CD14-positive monocyte (primary cell): Measurements from ENCODE around the gene ARFGAP1. TPM values are rescaled to one million over a fixed set of nuclear protein-coding genes. Genes with fewer than 3 reads are reported as not detected.

Experiments used
- DNase-seq, 3 donors: peaks; one replicate each; pipeline ENCODE4 v3.0.0-alpha.2; 2011 to 2022
- H2AFZ ChIP-seq: 2 replicates; pipeline ENCODE4 v1.6.0; 2012; ENCODE audit warnings: mild to moderate bottlenecking, low read depth, low read length, inconsistent platforms; ENCODE audit not compliant: insufficient read depth, poor library complexity, severe bottlenecking
- H3K27ac ChIP-seq, 2 donors: 1 replicate in 1 of 2; 2 replicates in 1 of 2; pipeline ENCODE4 v1.5.1; 2012 to 2013; ENCODE audit warnings: low read length in 2 of 2, control low read depth in 1 of 2, inconsistent platforms in 1 of 2, low read depth in 1 of 2, mild to moderate bottlenecking in 1 of 2
- H3K27me3 ChIP-seq, 2 donors: one replicate each; pipeline versions ENCODE4 v1.6.0 to v1.6.1; 2011 to 2013; ENCODE audit warnings: low read length in 2 of 2; ENCODE audit not compliant: control insufficient read depth in 2 of 2, insufficient read depth in 2 of 2
- H3K36me3 ChIP-seq, 2 donors: replicated peaks in 1 of 2; 1 replicate in 1 of 2; 2 replicates in 1 of 2; pipeline versions ENCODE4 v1.5.1 to v1.6.1; 2012 to 2013; ENCODE audit warnings: low read length in 2 of 2, control low read depth in 1 of 2, inconsistent platforms in 1 of 2, mild to moderate bottlenecking in 1 of 2; ENCODE audit not compliant: insufficient read depth in 2 of 2, control insufficient read depth in 1 of 2
- H3K4me1 ChIP-seq, 2 donors: 1 replicate in 1 of 2; 2 replicates in 1 of 2; pipeline versions ENCODE4 v1.5.1 to v1.6.1; 2012 to 2013; ENCODE audit warnings: low read length in 2 of 2, control low read depth in 1 of 2, inconsistent platforms in 1 of 2, mild to moderate bottlenecking in 1 of 2, moderate library complexity in 1 of 2; ENCODE audit not compliant: insufficient read depth in 2 of 2, control insufficient read depth in 1 of 2
- H3K4me2 ChIP-seq: replicated peaks from 2 replicates; pipeline ENCODE3; 2012; ENCODE audit warnings: low read length, moderate library complexity, mild to moderate bottlenecking; ENCODE audit not compliant: poor library complexity, severe bottlenecking; ENCODE audit errors: extremely low read depth
- H3K4me3 ChIP-seq, 3 experiments: fragments of 200-600 bp in 1 of 3; sonication (generic) in 1 of 3; replicated peaks in 1 of 3; 1 replicate in 2 of 3; 2 replicates in 1 of 3; pipeline ENCODE4 v1.5.1; 2011 to 2013; ENCODE audit warnings: low read length in 3 of 3, mild to moderate bottlenecking in 3 of 3, control low read depth in 2 of 3, low read depth in 2 of 3, inconsistent platforms in 1 of 3, moderate library complexity in 1 of 3
- H3K79me2 ChIP-seq: 2 replicates; pipeline ENCODE4 v1.6.0; 2012; ENCODE audit warnings: mild to moderate bottlenecking, control low read depth, inconsistent platforms, low read length, moderate library complexity; ENCODE audit not compliant: insufficient read depth
- H3K9ac ChIP-seq: 2 replicates; pipeline ENCODE4 v1.6.0; 2017; ENCODE audit warnings: low read length, mild to moderate bottlenecking; ENCODE audit not compliant: insufficient read depth, poor library complexity, severe bottlenecking
- H3K9me3 ChIP-seq, 2 donors: replicated peaks in 1 of 2; 1 replicate in 1 of 2; 2 replicates in 1 of 2; pipeline versions ENCODE4 v1.5.1 to v1.6.1; 2012 to 2013; ENCODE audit warnings: low read length in 2 of 2, control low read depth in 1 of 2; ENCODE audit not compliant: control insufficient read depth in 1 of 2, insufficient read depth in 1 of 2
- H4K20me1 ChIP-seq: 2 replicates; pipeline ENCODE4 v1.6.0; 2012; ENCODE audit warnings: mild to moderate bottlenecking, low read length, control low read depth, moderate library complexity; ENCODE audit not compliant: insufficient read depth
- H3K27ac Mint-ChIP-seq, 7 donors: one replicate each; pipeline ENCODE4 v1.8.0; 2020; ENCODE audit warnings: mild to moderate bottlenecking in 7 of 7, mixed read lengths in 7 of 7, moderate library complexity in 6 of 7, inconsistent platforms in 2 of 7
- H3K27me3 Mint-ChIP-seq, 3 donors: one replicate each; pipeline ENCODE4 v1.8.0; 2021 to 2022; ENCODE audit warnings: low read depth in 3 of 3, mild to moderate bottlenecking in 3 of 3, mixed read lengths in 3 of 3, moderate library complexity in 3 of 3, inconsistent platforms in 1 of 3
- H3K36me3 Mint-ChIP-seq, 2 donors: one replicate each; pipeline ENCODE4 v1.8.0; 2020; ENCODE audit warnings: mixed read lengths in 2 of 2, inconsistent platforms in 1 of 2, mild to moderate bottlenecking in 1 of 2
- H3K4me1 Mint-ChIP-seq: one replicate; pipeline ENCODE4 v1.8.0; 2020; ENCODE audit warnings: mild to moderate bottlenecking, mixed read lengths
- H3K4me3 Mint-ChIP-seq, 2 donors: one replicate each; pipeline ENCODE4 v1.8.0; 2020; ENCODE audit warnings: mild to moderate bottlenecking in 2 of 2, mixed read lengths in 2 of 2, moderate library complexity in 1 of 2
- H3K9me3 Mint-ChIP-seq, 7 donors: one replicate each; pipeline ENCODE4 v1.8.0; 2020 to 2022; ENCODE audit warnings: mixed read lengths in 7 of 7, mild to moderate bottlenecking in 6 of 7, moderate library complexity in 6 of 7, inconsistent platforms in 2 of 7
- WGBS: methylation state at CpG from one replicate; pipeline ENCODE4 v1.1.5; 2013; ENCODE audit warnings: missing lambda C conversion rate; ENCODE audit not compliant: insufficient coverage; 5-methylcytosine and 5-hydroxymethylcytosine counted together
- intact Hi-C, 2 donors: fragments of 100-400 bp; cut with micrococcal nuclease; formaldehyde crosslinking; loops; one replicate each; pipeline versions ENCODE4 v1.15.0 to v1.15.1; 2023
- polyA plus RNA-seq, 3 donors: library from polyadenylated mRNA; depleted of rRNA in 1 of 3; unstranded in 2 of 3; stranded (reverse) in 1 of 3; fragments of 300-500 nt in 2 of 3; fragments of >200 nt in 1 of 3; fragmentation: Illumina TruSeq in 2 of 3; gene quantifications; 1 replicate in 2 of 3; 2 replicates in 1 of 3; pipeline ENCODE4 v1.2.3, GENCODE V29; 2012 to 2021
- TF ChIP-seq, protein P1 (sequence below): fragments of 200-600 bp; IDR thresholded peaks from one replicate; pipeline ENCODE4 v1.8.0; 2022; ENCODE audit warnings: antibody characterized with exemption, mild to moderate bottlenecking

The ARFGAP1 gene
- polyA plus RNA-seq, 3 donors = 11.2 to 99.8 (median 14.1) TPM

DNA sequence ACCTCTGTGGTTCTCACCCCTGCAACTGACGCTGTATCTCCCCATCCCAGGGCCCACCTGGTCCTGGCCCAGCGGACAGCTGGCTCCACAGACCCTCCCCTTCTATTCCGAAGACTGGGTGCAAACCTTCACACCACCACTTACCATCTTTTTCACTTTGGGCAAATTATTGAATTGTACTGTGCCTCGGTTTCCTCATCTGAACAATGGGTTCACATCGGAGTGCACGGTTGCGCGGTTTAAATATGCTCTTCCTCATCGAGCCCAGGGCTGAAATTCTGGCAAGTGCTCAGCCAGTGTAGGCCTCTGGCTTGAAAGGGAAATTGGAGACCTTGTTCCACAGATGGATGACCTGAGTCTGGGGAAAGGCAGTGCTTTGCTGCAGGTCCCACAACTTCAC is 2.9 kb upstream of the ARFGAP1 start:
- Mint-ChIP-seq H3K27me3 (peaks cover 2 to 25% (median 10%) of the 10 kb centered on the region in 3 donors), H3K4me3 (no peak overlapping the region), H3K27ac (peak overlapping the region in 1 of 7 donors; percentile 26), H3K9me3 (peaks cover 0 to 1% (median 0%) of the 10 kb centered on the region in 7 donors), H3K4me1 (peaks cover 17% of the 10 kb centered on the region), H3K36me3 (no peaks in the 10 kb centered on the region)
- TF ChIP-seq, protein P1, sequence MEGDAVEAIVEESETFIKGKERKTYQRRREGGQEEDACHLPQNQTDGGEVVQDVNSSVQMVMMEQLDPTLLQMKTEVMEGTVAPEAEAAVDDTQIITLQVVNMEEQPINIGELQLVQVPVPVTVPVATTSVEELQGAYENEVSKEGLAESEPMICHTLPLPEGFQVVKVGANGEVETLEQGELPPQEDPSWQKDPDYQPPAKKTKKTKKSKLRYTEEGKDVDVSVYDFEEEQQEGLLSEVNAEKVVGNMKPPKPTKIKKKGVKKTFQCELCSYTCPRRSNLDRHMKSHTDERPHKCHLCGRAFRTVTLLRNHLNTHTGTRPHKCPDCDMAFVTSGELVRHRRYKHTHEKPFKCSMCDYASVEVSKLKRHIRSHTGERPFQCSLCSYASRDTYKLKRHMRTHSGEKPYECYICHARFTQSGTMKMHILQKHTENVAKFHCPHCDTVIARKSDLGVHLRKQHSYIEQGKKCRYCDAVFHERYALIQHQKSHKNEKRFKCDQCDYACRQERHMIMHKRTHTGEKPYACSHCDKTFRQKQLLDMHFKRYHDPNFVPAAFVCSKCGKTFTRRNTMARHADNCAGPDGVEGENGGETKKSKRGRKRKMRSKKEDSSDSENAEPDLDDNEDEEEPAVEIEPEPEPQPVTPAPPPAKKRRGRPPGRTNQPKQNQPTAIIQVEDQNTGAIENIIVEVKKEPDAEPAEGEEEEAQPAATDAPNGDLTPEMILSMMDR = no peak
- H3K36me3 ChIP-seq = no peaks in the 10 kb centered on the region
- WGBS = 88% methylated on average over 7 of the region's 9 CpGs
- H3K4me3 ChIP-seq = no peak overlapping the region
- peaks cover 21% of the 10 kb centered on the region for H3K79me2 ChIP-seq
- no peak overlapping the region for H3K27ac ChIP-seq
- no peak overlapping the region for H3K9ac ChIP-seq
- intact Hi-C loops = loop anchor here (5.0 to 10.0 kb wide), 2 partner anchors 47 to 635 kb away; no protein-coding TSS in a partner anchor
- no peak overlapping the region for H2AFZ ChIP-seq
- H4K20me1 ChIP-seq = peaks cover 13% of the 10 kb centered on the region
- H3K27me3 ChIP-seq = peaks cover 0 to 3% of the 10 kb centered on the region in 2 donors
- H3K9me3 ChIP-seq = no peaks in the 10 kb centered on the region
- no peak overlapping the region for H3K4me2 ChIP-seq
- peaks cover 17 to 19% of the 10 kb centered on the region in 2 donors for H3K4me1 ChIP-seq
- no peak for DNase-seq

DNA sequence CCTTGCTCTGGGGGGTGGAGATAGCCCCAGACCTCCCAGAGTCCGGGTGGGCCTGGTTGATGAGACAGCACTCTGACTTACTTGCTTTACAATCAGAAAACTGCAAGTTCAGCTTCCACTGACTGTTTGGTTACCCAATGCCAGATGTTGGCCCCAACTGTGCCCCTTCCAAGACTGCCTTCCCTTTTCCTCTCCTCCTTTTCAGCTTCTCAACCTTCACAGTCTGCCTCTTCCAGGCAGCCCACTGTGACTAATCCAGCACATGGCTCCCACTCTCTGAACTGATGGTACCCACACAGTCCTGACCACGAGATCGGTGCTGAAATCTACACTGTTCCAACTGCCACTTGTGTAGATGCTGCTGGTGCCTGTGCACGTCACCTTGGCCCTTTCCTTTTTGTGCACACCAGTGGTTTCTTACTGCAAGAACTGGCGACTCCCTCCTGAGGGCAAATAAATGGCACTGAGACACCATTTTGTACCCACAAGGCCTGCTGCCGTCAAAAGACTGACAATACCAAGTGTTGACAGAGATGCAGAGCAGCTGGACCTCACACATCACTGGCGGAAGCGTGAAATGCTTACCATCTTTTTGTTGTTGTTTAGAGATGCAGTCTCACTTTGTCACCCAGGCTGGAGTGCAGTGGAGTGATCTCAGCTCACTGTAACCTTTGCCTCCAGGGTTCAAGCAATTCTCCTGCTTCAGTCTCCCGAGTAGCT is 1.8 kb upstream of the ARFGAP1 start:
- Mint-ChIP-seq H3K4me1 (peaks cover 22% of the 10 kb centered on the region), H3K4me3 (no peak overlapping the region), H3K36me3 (peaks cover 2 to 5% of the 10 kb centered on the region in 2 donors), H3K9me3 (peaks cover 0 to 1% (median 0%) of the 10 kb centered on the region in 7 donors), H3K27me3 (peaks cover 2 to 21% (median 9%) of the 10 kb centered on the region in 3 donors), H3K27ac (no peak overlapping the region)
- H4K20me1 ChIP-seq = peaks cover 23% of the 10 kb centered on the region
- peaks cover 2 to 4% of the 10 kb centered on the region in 2 donors for H3K36me3 ChIP-seq
- 98% methylated on average over 8 of the region's 9 CpGs for WGBS
- no peaks in the 10 kb centered on the region for H3K9me3 ChIP-seq
- H3K4me1 ChIP-seq = peaks cover 17 to 19% of the 10 kb centered on the region in 2 donors
- no peak overlapping the region for H3K9ac ChIP-seq
- DNase-seq = no peak
- intact Hi-C loops = loop anchor here (5.0 to 10.0 kb wide), 2 partner anchors 48 to 634 kb away; no protein-coding TSS in a partner anchor
- H3K4me3 ChIP-seq = no peak overlapping the region
- H3K27me3 ChIP-seq = peaks cover 0 to 3% of the 10 kb centered on the region in 2 donors
- no peak overlapping the region for H2AFZ ChIP-seq
- TF ChIP-seq, protein P1 = no peak
- no peak overlapping the region for H3K27ac ChIP-seq
- peaks cover 31% of the 10 kb centered on the region for H3K79me2 ChIP-seq
- H3K4me2 ChIP-seq = no peak overlapping the region
